K562 (cell line): ENCODE data around the gene CHMP4B. TPM values are rescaled to one million over a fixed set of nuclear protein-coding genes. Genes with fewer than 3 reads are reported as not detected.
A peak's percentile ranks its signal among the peaks of the same experiment; 100 is the strongest.

Source experiments
- BDP1 ChIP-seq: IDR thresholded peaks from 3 replicates; pipeline ENCODE4 v1.6.1; 2011; ENCODE audit not compliant: insufficient read length, insufficient read depth
- CBX1 ChIP-seq: sonication (generic); IDR thresholded peaks from 2 replicates; pipeline ENCODE4 v1.6.1; 2016; ENCODE audit warnings: antibody characterized with exemption, low read depth, mild to moderate bottlenecking
- CHD1 ChIP-seq: fragments of 200-600 bp; sonication (generic); IDR thresholded peaks from one replicate; pipeline ENCODE4 v1.6.1; 2012; ENCODE audit warnings: mild to moderate bottlenecking, moderate library complexity, low read length, inconsistent platforms
- CHD2 ChIP-seq: IDR thresholded peaks from 2 replicates; pipeline ENCODE4 v1.6.1; 2011; ENCODE audit warnings: low read depth, low read length
- DIDO1 ChIP-seq: fragments of 450-650 bp; IDR thresholded peaks from 2 replicates; pipeline ENCODE4 v1.6.1; 2016; ENCODE audit warnings: low read depth, missing biosample characterization, missing genetic modification characterization
- E2F6 ChIP-seq, 2 experiments: IDR thresholded peaks; 2 replicates each; pipeline ENCODE4 v1.6.1; 2011; ENCODE audit warnings: borderline replicate concordance in 1 of 2, control low read depth in 1 of 2, low read depth in 1 of 2, low read length in 1 of 2, mild to moderate bottlenecking in 1 of 2, mixed read lengths in 1 of 2, moderate library complexity in 1 of 2; ENCODE audit not compliant: insufficient read depth in 1 of 2, insufficient read length in 1 of 2, poor library complexity in 1 of 2, severe bottlenecking in 1 of 2; ENCODE audit errors: extremely low read depth in 1 of 2
- FOXA3 ChIP-seq, 2 experiments: fragments of 450-650 bp in 1 of 2; sonication (generic) in 1 of 2; formaldehyde crosslinking; IDR thresholded peaks in 1 of 2; conservative IDR thresholded peaks in 1 of 2; 2 replicates each; pipeline versions ENCODE4 v1.4.0 to v1.8.0; 2020 to 2022; ENCODE audit warnings: mild to moderate bottlenecking in 2 of 2, missing genetic modification reagents in 1 of 2
- GATAD2B ChIP-seq: fragments of 450-650 bp; IDR thresholded peaks from 2 replicates; pipeline ENCODE4 v1.6.1; 2017; ENCODE audit warnings: mild to moderate bottlenecking, borderline replicate concordance
- HINFP ChIP-seq: fragments of 450-650 bp; conservative IDR thresholded peaks from 2 replicates; pipeline ENCODE4 v1.6.1; 2016; ENCODE audit warnings: missing genetic modification characterization, low read depth, mild to moderate bottlenecking, control low read depth, missing compliant biosample characterization
- HMGN3 ChIP-seq: IDR thresholded peaks from 2 replicates; pipeline ENCODE4 v1.6.1; 2011; ENCODE audit warnings: borderline replicate concordance, low read depth, mild to moderate bottlenecking, mixed read lengths, low read length; ENCODE audit not compliant: insufficient read length; ENCODE audit errors: extremely low read depth
- KLF16 ChIP-seq: IDR thresholded peaks from 2 replicates; pipeline ENCODE4 v1.6.1; 2016; ENCODE audit warnings: antibody characterized with exemption
- MTA2 ChIP-seq: fragments of 450-650 bp; IDR thresholded peaks from 2 replicates; pipeline ENCODE4 v1.6.1; 2016; ENCODE audit warnings: low read depth
- NONO ChIP-seq, 2 experiments: fragments of 200-400 bp in 1 of 2; fragments of 450-650 bp in 1 of 2; formaldehyde crosslinking in 1 of 2; IDR thresholded peaks; 2 replicates each; pipeline ENCODE4 v1.6.1; 2017; ENCODE audit warnings: low read depth in 2 of 2, mild to moderate bottlenecking in 2 of 2, moderate library complexity in 2 of 2, low read length in 1 of 2
- POLR2G ChIP-seq: fragments of 200-400 bp; formaldehyde crosslinking; IDR thresholded peaks from 2 replicates; pipeline ENCODE4 v1.6.1; 2017; ENCODE audit warnings: low read depth, mild to moderate bottlenecking, antibody characterized with exemption, low read length, moderate library complexity
- PRDM10 ChIP-seq: fragments of 450-650 bp; IDR thresholded peaks from 2 replicates; pipeline ENCODE4 v1.6.1; 2018; ENCODE audit not compliant: partially characterized antibody
- TEAD1 ChIP-seq, 2 experiments: fragments of 450-650 bp in 1 of 2; sonication (generic) in 1 of 2; formaldehyde crosslinking; IDR thresholded peaks; 2 replicates each; pipeline versions ENCODE4 v1.4.0 to v1.8.0; 2020 to 2022; ENCODE audit warnings: mild to moderate bottlenecking in 2 of 2, missing genetic modification reagents in 1 of 2
- TEAD2 ChIP-seq: fragments of 450-650 bp; IDR thresholded peaks from 2 replicates; pipeline ENCODE4 v1.6.1; 2016; ENCODE audit warnings: missing genetic modification characterization, control low read depth, missing compliant biosample characterization
- XRCC5 ChIP-seq: fragments of 200-400 bp; formaldehyde crosslinking; IDR thresholded peaks from 2 replicates; pipeline ENCODE4 v1.6.1; 2017; ENCODE audit warnings: low read depth, mild to moderate bottlenecking, low read length
- ZNF507 ChIP-seq: conservative IDR thresholded peaks from 2 replicates; pipeline ENCODE4 v1.6.1; 2017; ENCODE audit warnings: missing genetic modification characterization, missing compliant biosample characterization
- ZNF584 ChIP-seq: fragments of 200-800 bp; sonication (Bioruptor generic); IDR thresholded peaks from 2 replicates; pipeline ENCODE4 v1.6.1; 2016; ENCODE audit warnings: low read depth, mild to moderate bottlenecking, missing genetic modification characterization, missing compliant biosample characterization
- polyA plus RNA-seq, 8 experiments: library from polyadenylated mRNA; depleted of rRNA in 4 of 8; stranded (reverse) in 5 of 8; unstranded in 3 of 8; fragments of >200 nt; fragmentation: Nextera tagmentation in 2 of 8; fragmentation: Illumina TruSeq in 1 of 8; extraction: Ambion mirVana in 2 of 8; extraction: Trizol in 1 of 8; gene quantifications; 2 replicates each; pipeline versions ENCODE4 v1.2.1 to v1.2.3, GENCODE V29; 2011 to 2014; ENCODE audit warnings: inconsistent platforms in 1 of 8, missing spikeins in 1 of 8
- total RNA-seq, 7 experiments: library from RNA; depleted of rRNA in 6 of 7; stranded (reverse); fragments of >200 nt in 6 of 7; fragmentation: Illumina TruSeq in 2 of 7; extraction: Trizol in 2 of 7; gene quantifications; 2 replicates each; pipeline versions ENCODE4 v1.2.1 to v1.2.3, GENCODE V29; 2011 to 2021; ENCODE audit warnings: low replicate concordance in 1 of 7

The CHMP4B gene
- total and polyA plus RNA-seq, 9 of the 15 experiments (the other 6 are each of a cell fraction or from before 2014, with no cell fraction given) = 1.8 to 64.7 (median 31.8) TPM

GRCh38 chr20:33810885-33811775 is at the start of gene CHMP4B (continued):
- TF ChIP-seq NONO (IDR thresholded peaks at IDR 0.05; ENCODE audit: low read depth in 2 of 2, low read length in 1 of 2) (peak in 1 of 2 experiments; percentile 85; a peak in 2 of 4 replicates), GATAD2B (peak; percentile 61), POLR2G (peak; percentile 82), DIDO1 (tag) (peak; percentile 78; the same call in 1 of the 2 replicates), MTA2 (peak; percentile 95), PRDM10 (peak; percentile 35), KLF16 (no peak), CHD2 (peak; percentile 70; the same call in 1 of the 2 replicates), E2F6 (IDR thresholded peaks at IDR 0.05; ENCODE audit: borderline replicate concordance in 1 of 2, extremely low read depth in 1 of 2, insufficient read depth in 1 of 2, insufficient read length in 1 of 2, low read depth in 1 of 2, low read length in 1 of 2, poor library complexity in 1 of 2, severe bottlenecking in 1 of 2) (no peak), FOXA3 (CRISPR knock-in tag; conservative IDR thresholded peaks at IDR 0.05 in 1 of 2, IDR thresholded peaks at IDR 0.05 in 1 of 2) (no peak), TEAD2 (tag) (no peak), BDP1 (no peak), CBX1 (peak; percentile 76; the same call in 1 of the 2 replicates), XRCC5 (0 out of 2 replicates have a peak, but pooled peaks have one; percentile 30), HMGN3 (peak; percentile 42), HINFP (tag) (peak; percentile 59; the same call in 1 of the 2 replicates), ZNF507 (no peak), TEAD1 (CRISPR knock-in tag; IDR thresholded peaks at IDR 0.05) (peak; percentile 73 to 80; a peak in 3 of 4 replicates), CHD1 (peak; percentile 89), ZNF584 (CRISPR knock-in tag) (peak; percentile 95; the same call in 1 of the 2 replicates)
